B cell (primary cell): Measurements from ENCODE around the gene GALNT18. TPM values are rescaled to one million over a fixed set of nuclear protein-coding genes. Genes with fewer than 3 reads are reported as not detected.

Experiments used
- ATAC-seq: fragments of 200-7000 bp; cut with Tn5 transposase; one replicate; pipeline ENCODE4 v1.10.0; 2021; ENCODE audit warnings: low read depth, mild to moderate bottlenecking, moderate number of reproducible peaks, moderate library complexity
- CTCF ChIA-PET: fragments of 350-600 bp; sonication (Branson Sonifier 250); formaldehyde crosslinking; loops from one replicate; lab custom pipeline; 2021; ENCODE audit warnings: antibody characterized with exemption, inconsistent platforms; lab: Charles Lee
- POLR2A ChIA-PET: fragments of 350-600 bp; sonication (Branson Sonifier 250); formaldehyde crosslinking; loops from one replicate; lab custom pipeline; 2021; ENCODE audit warnings: antibody characterized with exemption; lab: Charles Lee
- DNase-seq: peaks from one replicate; pipeline ENCODE4 v3.0.0; 2013
- H2AFZ ChIP-seq: 2 replicates; pipeline ENCODE4 v1.6.1; 2012; ENCODE audit warnings: mild to moderate bottlenecking, low read depth, low read length; ENCODE audit not compliant: insufficient read depth, poor library complexity, severe bottlenecking
- H3K27ac ChIP-seq, 2 donors: 1 replicate in 1 of 2; 2 replicates in 1 of 2; pipeline ENCODE4 v1.5.1; 2012 to 2013; ENCODE audit warnings: low read length in 2 of 2, mild to moderate bottlenecking in 2 of 2, moderate library complexity in 1 of 2
- H3K27me3 ChIP-seq, 4 experiments: fragments of 200-600 bp in 1 of 4; sonication (generic) in 1 of 4; replicated peaks in 1 of 4; 1 replicate in 2 of 4; 2 replicates in 2 of 4; pipeline versions ENCODE4 v1.6.1 to v1.7.0; 2013 to 2016; ENCODE audit warnings: low read length in 3 of 4, mild to moderate bottlenecking in 2 of 4, mixed read lengths in 1 of 4, moderate library complexity in 1 of 4; ENCODE audit not compliant: insufficient read depth in 4 of 4, control insufficient read depth in 3 of 4; ENCODE audit errors: control extremely low read depth in 1 of 4
- H3K36me3 ChIP-seq, 2 experiments: replicated peaks in 1 of 2; 1 replicate in 1 of 2; 2 replicates in 1 of 2; pipeline versions ENCODE4 v1.6.1 to v1.7.1; 2013; ENCODE audit warnings: low read length in 1 of 2; ENCODE audit not compliant: insufficient read depth in 2 of 2, control insufficient read depth in 1 of 2; ENCODE audit errors: control extremely low read depth in 1 of 2, extremely low read depth in 1 of 2
- H3K4me1 ChIP-seq, 2 donors: fragments of 200-600 bp in 1 of 2; sonication (generic) in 1 of 2; 1 replicate in 1 of 2; 2 replicates in 1 of 2; pipeline versions ENCODE4 v1.5.1 to v1.6.1; 2013 to 2017; ENCODE audit warnings: low read length in 2 of 2; ENCODE audit not compliant: control insufficient read depth in 2 of 2, insufficient read depth in 2 of 2
- H3K4me2 ChIP-seq: replicated peaks from 2 replicates; pipeline ENCODE3; 2012; ENCODE audit warnings: mild to moderate bottlenecking, low read depth, low read length; ENCODE audit not compliant: poor library complexity, severe bottlenecking
- H3K4me3 ChIP-seq, 5 experiments: fragments of 200-600 bp in 1 of 5; sonication (generic) in 1 of 5; 1 replicate in 3 of 5; 2 replicates in 2 of 5; pipeline versions ENCODE4 v1.5.1 to v1.7.0; 2011 to 2016; ENCODE audit warnings: low read length in 4 of 5, mild to moderate bottlenecking in 4 of 5, low read depth in 2 of 5, control low read depth in 1 of 5, moderate library complexity in 1 of 5; ENCODE audit not compliant: insufficient read depth in 1 of 5; ENCODE audit errors: control extremely low read depth in 1 of 5, extremely low read depth in 1 of 5
- H3K79me2 ChIP-seq: fragments of 200-600 bp; sonication (generic); one replicate; pipeline ENCODE4 v1.6.0; 2016; ENCODE audit warnings: low read length; ENCODE audit not compliant: control insufficient read depth, insufficient read depth
- H3K9ac ChIP-seq: fragments of 200-600 bp; sonication (generic); 2 replicates; pipeline ENCODE4 v1.6.1; 2017; ENCODE audit warnings: mild to moderate bottlenecking, low read length, moderate library complexity
- H3K9me3 ChIP-seq, 3 donors: one replicate each; pipeline versions ENCODE4 v1.6.1 to v1.7.1; 2013; ENCODE audit warnings: low read length in 2 of 3; ENCODE audit not compliant: control insufficient read depth in 2 of 3, insufficient read depth in 1 of 3; ENCODE audit errors: control extremely low read depth in 1 of 3
- H4K20me1 ChIP-seq: 2 replicates; pipeline ENCODE4 v1.6.0; 2012; ENCODE audit warnings: mild to moderate bottlenecking, low read length; ENCODE audit not compliant: insufficient read depth, control insufficient read depth, poor library complexity, severe bottlenecking
- H3K27ac Mint-ChIP-seq: one replicate; pipeline ENCODE4 v1.8.0; 2021; ENCODE audit warnings: mixed read lengths
- H3K27me3 Mint-ChIP-seq: one replicate; pipeline ENCODE4 v1.8.0; 2021; ENCODE audit warnings: mixed read lengths
- H3K4me1 Mint-ChIP-seq: one replicate; pipeline ENCODE4 v1.8.0; 2021; ENCODE audit warnings: mixed read lengths
- H3K4me3 Mint-ChIP-seq: one replicate; pipeline ENCODE4 v1.8.0; 2021; ENCODE audit warnings: mixed read lengths
- H3K9me3 Mint-ChIP-seq: one replicate; pipeline ENCODE4 v1.8.0; 2022; ENCODE audit warnings: mixed read lengths; ENCODE audit not compliant: insufficient read depth
- EZH2 ChIP-seq: IDR thresholded peaks from 2 replicates; pipeline ENCODE4 v1.6.1; 2012; ENCODE audit warnings: borderline replicate concordance, low read depth, mild to moderate bottlenecking, moderate library complexity, low read length; ENCODE audit not compliant: insufficient read depth, poor library complexity, severe bottlenecking
- WGBS: methylation state at CpG from one replicate; pipeline ENCODE4 v1.1.5; 2013; ENCODE audit warnings: missing lambda C conversion rate; ENCODE audit not compliant: insufficient coverage; 5-methylcytosine and 5-hydroxymethylcytosine counted together
- intact Hi-C: fragments of 100-400 bp; cut with micrococcal nuclease; formaldehyde crosslinking; loops from one replicate; pipeline ENCODE4 v1.10.0; 2022
- polyA plus RNA-seq: library from polyadenylated mRNA; depleted of rRNA; stranded (reverse); fragments of >200 nt; gene quantifications from 2 replicates; pipeline ENCODE4 v1.2.3, GENCODE V29; 2012
- total RNA-seq, 2 donors: library from RNA; stranded (reverse); fragments of 120-200 nt in 1 of 2; gene quantifications; 1 replicate in 1 of 2; 2 replicates in 1 of 2; pipeline versions ENCODE4 v1.2.3 to v1.2.4, GENCODE V29; 2013 to 2022
- TF ChIP-seq, protein P1 (sequence below): fragments of 200-600 bp; IDR thresholded peaks from one replicate; pipeline ENCODE4 v1.8.0; 2022; ENCODE audit warnings: antibody characterized with exemption, mild to moderate bottlenecking

The GALNT18 gene
- total and polyA plus RNA-seq, 2 donors (not counting 1 experiment from before 2014, with no cell fraction given) = not detected

- POLR2A ChIA-PET = no interaction called here
- no peaks in the 10 kb centered on the region for H3K9me3 ChIP-seq
- DNase-seq = peak; percentile 12
- Mint-ChIP-seq H3K9me3 (no peaks in the 10 kb centered on the region), H3K4me1 (peaks cover 15% of the 10 kb centered on the region), H3K27ac (no peak overlapping the region), H3K27me3 (peaks cover 4% of the 10 kb centered on the region), H3K4me3 (no peak overlapping the region)
- no peak overlapping the region for H2AFZ ChIP-seq
- TF ChIP-seq EZH2 = no peak
- TF ChIP-seq, protein P1, sequence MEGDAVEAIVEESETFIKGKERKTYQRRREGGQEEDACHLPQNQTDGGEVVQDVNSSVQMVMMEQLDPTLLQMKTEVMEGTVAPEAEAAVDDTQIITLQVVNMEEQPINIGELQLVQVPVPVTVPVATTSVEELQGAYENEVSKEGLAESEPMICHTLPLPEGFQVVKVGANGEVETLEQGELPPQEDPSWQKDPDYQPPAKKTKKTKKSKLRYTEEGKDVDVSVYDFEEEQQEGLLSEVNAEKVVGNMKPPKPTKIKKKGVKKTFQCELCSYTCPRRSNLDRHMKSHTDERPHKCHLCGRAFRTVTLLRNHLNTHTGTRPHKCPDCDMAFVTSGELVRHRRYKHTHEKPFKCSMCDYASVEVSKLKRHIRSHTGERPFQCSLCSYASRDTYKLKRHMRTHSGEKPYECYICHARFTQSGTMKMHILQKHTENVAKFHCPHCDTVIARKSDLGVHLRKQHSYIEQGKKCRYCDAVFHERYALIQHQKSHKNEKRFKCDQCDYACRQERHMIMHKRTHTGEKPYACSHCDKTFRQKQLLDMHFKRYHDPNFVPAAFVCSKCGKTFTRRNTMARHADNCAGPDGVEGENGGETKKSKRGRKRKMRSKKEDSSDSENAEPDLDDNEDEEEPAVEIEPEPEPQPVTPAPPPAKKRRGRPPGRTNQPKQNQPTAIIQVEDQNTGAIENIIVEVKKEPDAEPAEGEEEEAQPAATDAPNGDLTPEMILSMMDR = no peak
- no peak overlapping the region for H3K27ac ChIP-seq
- intact Hi-C loops = no loop called here
- CTCF ChIA-PET = no interaction called here
- H3K36me3 ChIP-seq = no peaks in the 10 kb centered on the region
- no peak overlapping the region for H3K4me2 ChIP-seq
- ATAC-seq = no peak
- H3K79me2 ChIP-seq = no peaks in the 10 kb centered on the region
- H3K27me3 ChIP-seq = no peaks in the 10 kb centered on the region
- H3K4me1 ChIP-seq = peaks cover 0 to 2% of the 10 kb centered on the region in 2 donors
- no peaks in the 10 kb centered on the region for H4K20me1 ChIP-seq
- H3K4me3 ChIP-seq = no peak overlapping the region
- WGBS = 68% methylated on average over 3 of the region's 4 CpGs
- no peak overlapping the region for H3K9ac ChIP-seq
Observed at GRCh38 chr11:11251394-11251970, 370.3 kb downstream of the GALNT18 start.

DNA sequence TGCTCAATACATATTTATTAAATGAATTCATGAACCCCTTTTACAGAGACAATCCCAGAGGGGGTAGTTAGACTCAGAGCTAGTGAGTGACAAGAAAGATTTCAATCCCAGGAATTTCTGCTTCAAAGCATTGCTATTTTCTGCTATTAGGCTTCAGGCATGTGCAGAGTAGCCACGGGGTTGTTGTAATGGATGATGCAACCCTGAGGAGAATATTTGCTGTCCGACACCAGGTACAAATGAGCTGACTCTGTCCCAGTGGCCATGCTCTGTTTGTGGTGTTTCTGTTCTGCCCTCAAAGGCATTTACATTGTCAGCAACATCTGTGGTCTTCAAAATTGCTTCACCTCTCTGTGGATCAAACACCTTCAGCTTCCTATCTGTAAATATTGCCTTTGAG, 371.3 kb downstream of the GALNT18 start:
- H3K9me3 ChIP-seq = no peaks in the 10 kb centered on the region
- TF ChIP-seq, protein P1 = no peak
- no peak for TF ChIP-seq EZH2
- no peaks in the 10 kb centered on the region for H3K36me3 ChIP-seq
- H3K27ac ChIP-seq = no peak overlapping the region
- H3K27me3 Mint-ChIP-seq = peaks cover 4% of the 10 kb centered on the region
- no peak overlapping the region for H3K27ac Mint-ChIP-seq
- no peaks in the 10 kb centered on the region for H3K27me3 ChIP-seq
- peaks cover 15% of the 10 kb centered on the region for H3K4me1 Mint-ChIP-seq
- H2AFZ ChIP-seq = no peak overlapping the region
- intact Hi-C loops = no loop called here
- H3K4me3 ChIP-seq = no peak overlapping the region
- DNase-seq (no peak), ATAC-seq (no peak)
- H3K4me2 ChIP-seq = no peak overlapping the region
- 80% methylated on average over 2 of the region's 2 CpGs for WGBS
- POLR2A ChIA-PET = no interaction called here
- no peaks in the 10 kb centered on the region for H3K9me3 Mint-ChIP-seq
- H3K4me1 ChIP-seq = peaks cover 0 to 2% of the 10 kb centered on the region in 2 donors
- CTCF ChIA-PET = no interaction called here
- H3K79me2 ChIP-seq = no peaks in the 10 kb centered on the region
- H3K9ac ChIP-seq = no peak overlapping the region
- no peak overlapping the region for H3K4me3 Mint-ChIP-seq
- no peaks in the 10 kb centered on the region for H4K20me1 ChIP-seq
